HepG2 (cell line): ENCODE data around the gene MAEA.

ENCODE experiments used
- POLR2A ChIP-seq, 2 experiments: IDR thresholded peaks; 2 replicates each; pipeline ENCODE4 v1.6.1; 2011; ENCODE audit warnings: low read depth in 2 of 2, low read length in 2 of 2, mild to moderate bottlenecking in 1 of 2, moderate library complexity in 1 of 2; ENCODE audit not compliant: insufficient read depth in 1 of 2
- TF ChIP-seq, protein P1 (sequence below): sonication (generic); formaldehyde crosslinking; IDR thresholded peaks from 2 replicates; pipeline ENCODE4 v1.5.0; 2020; ENCODE audit warnings: mild to moderate bottlenecking, missing genetic modification reagents, moderate library complexity

DNA sequence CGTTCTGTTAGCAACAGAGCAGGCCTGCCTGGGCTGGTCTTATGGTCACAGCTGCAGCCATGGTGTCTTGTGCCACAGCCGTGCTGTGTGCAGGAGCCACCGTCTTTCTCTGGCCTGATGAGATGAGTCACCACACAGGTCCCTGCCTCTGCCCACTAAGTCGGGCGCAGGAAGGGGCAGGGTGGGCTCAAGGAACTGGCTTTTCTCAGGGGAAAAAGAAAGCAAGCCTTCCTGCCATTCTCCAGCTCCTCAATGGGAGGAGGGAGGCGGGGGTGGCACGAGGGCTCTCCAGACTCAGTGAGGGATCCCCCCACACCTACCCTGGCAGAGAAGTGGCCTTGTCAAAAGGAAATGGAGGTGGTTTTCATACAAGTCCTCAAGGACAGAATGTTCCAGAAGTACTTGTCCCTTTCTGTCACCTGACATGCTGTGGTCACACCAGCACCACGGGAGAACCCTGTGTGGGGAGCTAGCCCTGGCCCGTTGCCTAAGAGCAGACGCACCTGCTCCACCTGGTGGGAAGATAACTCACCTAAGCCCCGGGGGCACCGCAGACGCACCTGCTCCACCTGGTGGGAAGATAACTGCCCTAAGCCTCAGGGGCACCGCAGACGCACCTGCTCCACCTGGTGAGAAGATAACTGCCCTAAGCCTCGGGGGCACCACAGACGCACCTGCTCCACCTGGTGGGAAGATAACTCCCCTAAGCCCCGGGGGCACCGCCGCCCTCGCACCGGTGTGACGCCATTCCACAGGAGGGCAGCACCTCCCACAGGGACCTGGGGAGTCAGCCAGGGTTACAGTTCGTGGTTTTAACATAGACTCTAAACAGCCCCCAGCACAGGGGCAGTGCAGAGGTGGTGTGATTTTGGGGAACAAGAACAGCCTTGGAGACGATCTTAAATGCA is 75.8 kb downstream of the MAEA start:
- TF ChIP-seq POLR2A (IDR thresholded peaks at IDR 0.05; ENCODE audit: insufficient read depth in 1 of 2, low read depth in 2 of 2, low read length in 2 of 2) = no peak
- TF ChIP-seq, protein P1, sequence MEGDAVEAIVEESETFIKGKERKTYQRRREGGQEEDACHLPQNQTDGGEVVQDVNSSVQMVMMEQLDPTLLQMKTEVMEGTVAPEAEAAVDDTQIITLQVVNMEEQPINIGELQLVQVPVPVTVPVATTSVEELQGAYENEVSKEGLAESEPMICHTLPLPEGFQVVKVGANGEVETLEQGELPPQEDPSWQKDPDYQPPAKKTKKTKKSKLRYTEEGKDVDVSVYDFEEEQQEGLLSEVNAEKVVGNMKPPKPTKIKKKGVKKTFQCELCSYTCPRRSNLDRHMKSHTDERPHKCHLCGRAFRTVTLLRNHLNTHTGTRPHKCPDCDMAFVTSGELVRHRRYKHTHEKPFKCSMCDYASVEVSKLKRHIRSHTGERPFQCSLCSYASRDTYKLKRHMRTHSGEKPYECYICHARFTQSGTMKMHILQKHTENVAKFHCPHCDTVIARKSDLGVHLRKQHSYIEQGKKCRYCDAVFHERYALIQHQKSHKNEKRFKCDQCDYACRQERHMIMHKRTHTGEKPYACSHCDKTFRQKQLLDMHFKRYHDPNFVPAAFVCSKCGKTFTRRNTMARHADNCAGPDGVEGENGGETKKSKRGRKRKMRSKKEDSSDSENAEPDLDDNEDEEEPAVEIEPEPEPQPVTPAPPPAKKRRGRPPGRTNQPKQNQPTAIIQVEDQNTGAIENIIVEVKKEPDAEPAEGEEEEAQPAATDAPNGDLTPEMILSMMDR (CRISPR knock-in tag) = 0 out of 2 replicates have a peak, but pooled peaks have one; percentile 15
